ENCODE measurements around the gene CSRNP3. TPM values are rescaled to one million over a fixed set of nuclear protein-coding genes. Genes with fewer than 3 reads are reported as not detected.
"Not testable (repeated sequence)": the region's sequence is repeated elsewhere in the genome, so short reads cannot be mapped to it uniquely, and the experiment has no call there.

The CSRNP3 gene
- total and polyA plus RNA-seq, 10 of the 15 experiments (the other 5 are each of a cell fraction or from before 2014, with no cell fraction given): 0.03 to 5.2 (median 0.11) TPM; not detected in 1

- ATAC-seq (peak; percentile 90), DNase-seq (ENCODE audit: low read depth, low spot score) (peak; percentile 32), FAIRE-seq (no peak)
- SMC1A ChIA-PET (ENCODE audit: uncharacterized antibody, unreplicated experiment): interaction anchor here (0.8 to 3.0 kb wide), 21 partner anchors 9 to 211 kb away, joined by 3 to 37 read pairs (median 5); no protein-coding TSS in a partner anchor
- Histone ChIP-seq H3K4me1 (ENCODE audit: control insufficient read depth, insufficient read depth, low read length) (peaks cover 5% of the 10 kb centered on the region; the same call in 1 of the 2 replicates), H3K79me2 (ENCODE audit: control insufficient read depth, insufficient read depth, low read length) (no peaks in the 10 kb centered on the region), H3K9me3 (replicated peaks; ENCODE audit: control insufficient read depth, insufficient read depth, low read length) (peaks cover 3% of the 10 kb centered on the region; the same call in 2 of the 3 replicates), H3K27me3 (replicated peaks in 1 of 2; ENCODE audit: control insufficient read depth in 2 of 2, insufficient read depth in 2 of 2, low read length in 1 of 2) (no peaks in the 10 kb centered on the region), H3K9ac (ENCODE audit: control insufficient read depth, insufficient read depth, low read length) (no peak overlapping the region), H3K4me2 (ENCODE audit: control insufficient read depth, insufficient read depth) (0 out of 2 replicates have a peak overlapping the region, but pooled peaks have one; percentile 17), H3K4me3 (0 out of 2 replicates have a peak overlapping the region, but pooled peaks have one; percentile 19), H3K27ac (ENCODE audit: control insufficient read depth, insufficient read depth) (no peak overlapping the region; the same call in 1 of the 2 replicates), H3K36me3 (ENCODE audit: control insufficient read depth in 2 of 2, insufficient read depth in 2 of 2, low read length in 1 of 2) (no peaks in the 10 kb centered on the region), H4K20me1 (ENCODE audit: control insufficient read depth, insufficient read depth) (no peaks in the 10 kb centered on the region), H2AFZ (ENCODE audit: control insufficient read depth, low read depth, low read length) (peak overlapping the region; percentile 19)
- POLR2A ChIA-PET: interaction anchor here (1.1 to 1.8 kb wide), 4 partner anchors 12 to 23 kb away, joined by 3 to 4 read pairs (median 4); no protein-coding TSS in a partner anchor
- CTCF ChIA-PET: interaction anchor here (0.8 to 2.9 kb wide), 9 partner anchors 9 to 111 kb away, joined by 3 to 14 read pairs (median 6); no protein-coding TSS in a partner anchor
- WGBS (ENCODE audit: insufficient coverage, insufficient replicate concordance, low lambda C conversion rate, missing lambda C conversion rate): 9% methylated on average over 4 of the region's 4 CpGs
- in situ Hi-C loops (cut with MboI) (no loop called here), intact Hi-C loops (cut with micrococcal nuclease; ENCODE audit: unreplicated experiment) (no loop called here)
- no TSS peak for BruUV-seq (replicated peaks)
- RAD21 ChIA-PET (ENCODE audit: unreplicated experiment): interaction anchor here (0.9 to 2.6 kb wide), 7 partner anchors 10 to 150 kb away, joined by 3 to 12 read pairs (median 6); no protein-coding TSS in a partner anchor
- 0 out of 2 replicates have a peak, but pooled peaks have one; percentile 23 for TF ChIP-seq DPF2 (IDR thresholded peaks at IDR 0.05)
- TF ChIP-seq NR2F1 (conservative IDR thresholded peaks at IDR 0.05): peak; percentile 56
- no peak for TF ChIP-seq HDGF (IDR thresholded peaks at IDR 0.05)
- TF ChIP-seq ZNF24 (IDR thresholded peaks at IDR 0.05): 0 out of 2 replicates have a peak, but pooled peaks have one; percentile 22
- TF ChIP-seq, protein P1, sequence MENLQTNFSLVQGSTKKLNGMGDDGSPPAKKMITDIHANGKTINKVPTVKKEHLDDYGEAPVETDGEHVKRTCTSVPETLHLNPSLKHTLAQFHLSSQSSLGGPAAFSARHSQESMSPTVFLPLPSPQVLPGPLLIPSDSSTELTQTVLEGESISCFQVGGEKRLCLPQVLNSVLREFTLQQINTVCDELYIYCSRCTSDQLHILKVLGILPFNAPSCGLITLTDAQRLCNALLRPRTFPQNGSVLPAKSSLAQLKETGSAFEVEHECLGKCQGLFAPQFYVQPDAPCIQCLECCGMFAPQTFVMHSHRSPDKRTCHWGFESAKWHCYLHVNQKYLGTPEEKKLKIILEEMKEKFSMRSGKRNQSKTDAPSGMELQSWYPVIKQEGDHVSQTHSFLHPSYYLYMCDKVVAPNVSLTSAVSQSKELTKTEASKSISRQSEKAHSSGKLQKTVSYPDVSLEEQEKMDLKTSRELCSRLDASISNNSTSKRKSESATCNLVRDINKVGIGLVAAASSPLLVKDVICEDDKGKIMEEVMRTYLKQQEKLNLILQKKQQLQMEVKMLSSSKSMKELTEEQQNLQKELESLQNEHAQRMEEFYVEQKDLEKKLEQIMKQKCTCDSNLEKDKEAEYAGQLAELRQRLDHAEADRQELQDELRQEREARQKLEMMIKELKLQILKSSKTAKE (IDR thresholded peaks at IDR 0.05; ENCODE audit: low read depth, poor library complexity, severe bottlenecking): peak; percentile 35
- peak; percentile 82 for TF ChIP-seq ZNF217 (IDR thresholded peaks at IDR 0.05)
- no peak for TF ChIP-seq PML (IDR thresholded peaks at IDR 0.05; ENCODE audit: low read length)
- TF ChIP-seq NRF1 (conservative IDR thresholded peaks at IDR 0.05; ENCODE audit: low read depth, low read length): no peak
- TF ChIP-seq CBX5 (IDR thresholded peaks at IDR 0.05; ENCODE audit: low read depth): no peak
- peak; percentile 67 for TF ChIP-seq ZNF384 (IDR thresholded peaks at IDR 0.05; ENCODE audit: borderline replicate concordance, low read depth, low read length)
- peak; percentile 46 for TF ChIP-seq IKZF1 (conservative IDR thresholded peaks at IDR 0.05)
- TF ChIP-seq IKZF2 (IDR thresholded peaks at IDR 0.05): peak; percentile 52 to 58; a peak in 3 of 4 replicates
- TF ChIP-seq NFXL1 (IDR thresholded peaks at IDR 0.05; ENCODE audit: borderline replicate concordance): no peak
- TF ChIP-seq SPI1 (IDR thresholded peaks at IDR 0.05; ENCODE audit: borderline replicate concordance, insufficient read depth, low read depth, low read length): peak; percentile 56; the same call in 1 of the 2 replicates
- TF ChIP-seq MTA2 (IDR thresholded peaks at IDR 0.05; ENCODE audit: low read depth): 0 out of 2 replicates have a peak, but pooled peaks have one; percentile 13
- TF ChIP-seq CHD4 (IDR thresholded peaks at IDR 0.05): no peak
Observed at GRCh38 chr2:165587335-165587938, 117.9 kb downstream of the CSRNP3 start.

GRCh38 chr2:165590999-165591398 lies 121.5 kb downstream of the CSRNP3 start:
- H3K79me2 ChIP-seq (ENCODE audit: control insufficient read depth, insufficient read depth, low read length); in situ Hi-C loops (cut with MboI); H2AFZ ChIP-seq (ENCODE audit: control insufficient read depth, low read depth, low read length); H3K27me3 ChIP-seq (replicated peaks in 1 of 2; ENCODE audit: control insufficient read depth in 2 of 2, insufficient read depth in 2 of 2, low read length in 1 of 2); H3K9me3 ChIP-seq (replicated peaks; ENCODE audit: control insufficient read depth, insufficient read depth, low read length); POLR2A ChIA-PET; BruUV-seq (replicated peaks); DNase-seq (ENCODE audit: low read depth, low spot score); intact Hi-C loops (cut with micrococcal nuclease; ENCODE audit: unreplicated experiment); H3K9ac ChIP-seq (ENCODE audit: control insufficient read depth, insufficient read depth, low read length); H3K4me2 ChIP-seq (ENCODE audit: control insufficient read depth, insufficient read depth); H3K4me1 ChIP-seq (ENCODE audit: control insufficient read depth, insufficient read depth, low read length); CTCF ChIA-PET; H3K27ac ChIP-seq (ENCODE audit: control insufficient read depth, insufficient read depth); H3K4me3 ChIP-seq; ATAC-seq; FAIRE-seq; H3K36me3 ChIP-seq (ENCODE audit: control insufficient read depth in 2 of 2, insufficient read depth in 2 of 2, low read length in 1 of 2); H4K20me1 ChIP-seq (ENCODE audit: control insufficient read depth, insufficient read depth): not testable (repeated sequence)
- ChIA-PET SMC1A (ENCODE audit: uncharacterized antibody, unreplicated experiment) (interaction anchor here (0.8 to 1.2 kb wide), 6 partner anchors 12 to 34 kb away, joined by 3 to 5 read pairs (median 4); no protein-coding TSS in a partner anchor), RAD21 (ENCODE audit: unreplicated experiment) (interaction anchor here (0.6 to 2.0 kb wide), 2 partner anchors 15 to 22 kb away, joined by 3 to 6 read pairs; no protein-coding TSS in a partner anchor)

Measured in GM12878 (cell line).